ENCODE data around the gene SGCA. TPM values are rescaled to one million over a fixed set of nuclear protein-coding genes. Genes with fewer than 3 reads are reported as not detected.

SGCA gene
- total and polyA plus RNA-seq, 9 of the 15 experiments (the other 6 are each of a cell fraction or from before 2014, with no cell fraction given), result not detected

DNA sequence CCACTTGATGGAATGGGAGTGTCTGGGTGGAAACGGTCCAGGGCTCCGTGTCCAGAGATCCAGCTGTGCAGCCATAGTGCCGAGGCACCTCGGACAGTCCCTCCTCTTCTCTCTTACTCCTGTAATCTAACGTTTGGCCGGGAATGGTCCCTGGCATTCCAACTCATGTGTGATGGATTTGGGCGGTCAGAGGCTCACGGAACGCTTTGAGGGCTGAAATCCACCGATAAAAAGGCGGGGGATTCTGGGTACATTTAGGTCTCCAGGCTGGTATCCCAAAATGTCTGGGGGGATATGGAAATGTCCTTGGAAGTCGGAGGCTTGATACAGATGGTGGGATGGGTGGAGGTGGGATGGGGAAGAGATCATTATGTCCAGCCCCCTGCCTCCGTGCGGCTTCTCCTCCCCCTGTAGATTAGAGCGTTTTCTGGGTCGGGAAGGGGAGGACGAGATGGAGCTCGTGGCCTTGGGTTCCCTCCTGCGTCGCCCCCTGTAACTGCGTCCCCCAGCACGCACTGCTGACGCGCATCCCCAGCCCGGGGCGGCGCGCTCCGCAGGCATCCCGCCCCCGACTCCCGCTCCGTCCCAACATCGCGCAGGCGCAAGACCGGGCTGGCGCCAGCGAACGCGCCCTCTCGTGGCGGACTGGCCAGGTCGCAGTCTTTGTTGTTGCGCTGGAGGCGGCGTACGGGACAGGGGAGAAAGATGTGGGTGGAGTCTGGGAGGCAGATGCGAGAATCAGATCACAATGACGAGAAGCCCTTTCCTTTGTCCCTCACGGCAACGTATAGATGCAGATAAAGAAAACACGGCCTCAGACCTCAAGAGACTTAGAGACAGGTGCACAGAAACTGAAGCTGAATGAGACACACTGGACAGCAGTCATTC is 4.5 kb upstream of the SGCA start (continued):
- TF ChIP-seq, protein P1, sequence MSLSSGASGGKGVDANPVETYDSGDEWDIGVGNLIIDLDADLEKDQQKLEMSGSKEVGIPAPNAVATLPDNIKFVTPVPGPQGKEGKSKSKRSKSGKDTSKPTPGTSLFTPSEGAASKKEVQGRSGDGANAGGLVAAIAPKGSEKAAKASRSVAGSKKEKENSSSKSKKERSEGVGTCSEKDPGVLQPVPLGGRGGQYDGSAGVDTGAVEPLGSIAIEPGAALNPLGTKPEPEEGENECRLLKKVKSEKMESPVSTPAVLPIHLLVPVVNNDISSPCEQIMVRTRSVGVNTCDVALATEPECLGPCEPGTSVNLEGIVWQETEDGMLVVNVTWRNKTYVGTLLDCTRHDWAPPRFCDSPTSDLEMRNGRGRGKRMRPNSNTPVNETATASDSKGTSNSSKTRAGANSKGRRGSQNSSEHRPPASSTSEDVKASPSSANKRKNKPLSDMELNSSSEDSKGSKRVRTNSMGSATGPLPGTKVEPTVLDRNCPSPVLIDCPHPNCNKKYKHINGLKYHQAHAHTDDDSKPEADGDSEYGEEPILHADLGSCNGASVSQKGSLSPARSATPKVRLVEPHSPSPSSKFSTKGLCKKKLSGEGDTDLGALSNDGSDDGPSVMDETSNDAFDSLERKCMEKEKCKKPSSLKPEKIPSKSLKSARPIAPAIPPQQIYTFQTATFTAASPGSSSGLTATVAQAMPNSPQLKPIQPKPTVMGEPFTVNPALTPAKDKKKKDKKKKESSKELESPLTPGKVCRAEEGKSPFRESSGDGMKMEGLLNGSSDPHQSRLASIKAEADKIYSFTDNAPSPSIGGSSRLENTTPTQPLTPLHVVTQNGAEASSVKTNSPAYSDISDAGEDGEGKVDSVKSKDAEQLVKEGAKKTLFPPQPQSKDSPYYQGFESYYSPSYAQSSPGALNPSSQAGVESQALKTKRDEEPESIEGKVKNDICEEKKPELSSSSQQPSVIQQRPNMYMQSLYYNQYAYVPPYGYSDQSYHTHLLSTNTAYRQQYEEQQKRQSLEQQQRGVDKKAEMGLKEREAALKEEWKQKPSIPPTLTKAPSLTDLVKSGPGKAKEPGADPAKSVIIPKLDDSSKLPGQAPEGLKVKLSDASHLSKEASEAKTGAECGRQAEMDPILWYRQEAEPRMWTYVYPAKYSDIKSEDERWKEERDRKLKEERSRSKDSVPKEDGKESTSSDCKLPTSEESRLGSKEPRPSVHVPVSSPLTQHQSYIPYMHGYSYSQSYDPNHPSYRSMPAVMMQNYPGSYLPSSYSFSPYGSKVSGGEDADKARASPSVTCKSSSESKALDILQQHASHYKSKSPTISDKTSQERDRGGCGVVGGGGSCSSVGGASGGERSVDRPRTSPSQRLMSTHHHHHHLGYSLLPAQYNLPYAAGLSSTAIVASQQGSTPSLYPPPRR (CRISPR knock-in tag; IDR thresholded peaks at IDR 0.05; ENCODE audit: borderline replicate concordance), result no peak
- TF ChIP-seq SMAD3 (CRISPR knock-in tag; conservative IDR thresholded peaks at IDR 0.05), result no peak

DNA sequence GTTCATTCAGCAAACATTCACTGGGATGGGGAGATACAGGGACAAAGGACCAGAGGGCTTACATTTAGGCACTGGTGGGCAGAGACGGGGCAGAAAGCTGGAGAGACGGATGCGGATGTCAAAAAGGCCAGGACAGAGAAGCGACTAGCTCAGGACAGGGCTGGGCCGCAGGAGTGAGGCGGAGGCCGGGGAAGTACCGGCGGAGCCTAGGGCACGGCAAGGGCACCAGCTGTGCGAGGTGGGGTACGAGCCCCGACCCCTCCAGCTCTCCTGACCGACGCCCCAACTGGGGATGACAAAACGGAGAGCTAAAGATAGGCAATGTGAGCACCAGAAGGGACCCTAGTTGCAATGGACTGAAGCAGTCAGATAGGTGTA is 3.9 kb upstream of the SGCA start:
- Histone ChIP-seq H3K4me3 (no peak overlapping the region), H3K79me2 (ENCODE audit: control insufficient read depth, insufficient read depth, low read length) (no peaks in the 10 kb centered on the region), H3K4me2 (ENCODE audit: insufficient read depth, low read length) (peak overlapping the region; percentile 95), H3K27me3 (ENCODE audit: control insufficient read depth in 2 of 2, insufficient read depth in 2 of 2, low read length in 2 of 2) (no peaks in the 10 kb centered on the region), H3K27ac (ENCODE audit: extremely low read depth, low read depth, low read length) (no peak overlapping the region), H3K4me1 (replicated peaks in 1 of 2; ENCODE audit: control insufficient read depth in 2 of 2, insufficient read depth in 2 of 2, low read length in 2 of 2) (peaks cover 10 to 20% of the 10 kb centered on the region in 2 experiments; a peak in 3 of 5 replicates), H4K20me1 (replicated peaks; ENCODE audit: control insufficient read depth, insufficient read depth, low read length) (no peaks in the 10 kb centered on the region; the same call in 1 of the 2 replicates), H3K9ac (ENCODE audit: insufficient read depth in 1 of 2, low read depth in 2 of 2, low read length in 2 of 2) (peak overlapping the region in 1 of 2 experiments; percentile 43; a peak in 1 of 4 replicates), H3K9me3 (replicated peaks; ENCODE audit: control insufficient read depth, insufficient read depth, low read depth, low read length) (no peaks in the 10 kb centered on the region), H3K9me1 (ENCODE audit: control insufficient read depth, insufficient read depth, low read length) (no peaks in the 10 kb centered on the region), H3K36me3 (ENCODE audit: control insufficient read depth, insufficient read depth, low read length) (no peaks in the 10 kb centered on the region), H2AFZ (ENCODE audit: low read depth, low read length) (peak overlapping the region; percentile 96)
- ATAC-seq (no peak), DNase-seq (ENCODE audit: extremely low read depth in 1 of 4, low spot score in 3 of 4) (no peak), FAIRE-seq (no peak)
- in situ Hi-C loops (cut with MboI), result no loop called here
- ChIA-PET CTCF (ENCODE audit: low intra/inter-chr PET ratio) (interaction anchor here (0.6 to 2.1 kb wide), 4 partner anchors 19 to 68 kb away, joined by 3 to 6 read pairs (median 3); no protein-coding TSS in a partner anchor), POLR2A (no interaction called here)
- TF ChIP-seq, protein P2, sequence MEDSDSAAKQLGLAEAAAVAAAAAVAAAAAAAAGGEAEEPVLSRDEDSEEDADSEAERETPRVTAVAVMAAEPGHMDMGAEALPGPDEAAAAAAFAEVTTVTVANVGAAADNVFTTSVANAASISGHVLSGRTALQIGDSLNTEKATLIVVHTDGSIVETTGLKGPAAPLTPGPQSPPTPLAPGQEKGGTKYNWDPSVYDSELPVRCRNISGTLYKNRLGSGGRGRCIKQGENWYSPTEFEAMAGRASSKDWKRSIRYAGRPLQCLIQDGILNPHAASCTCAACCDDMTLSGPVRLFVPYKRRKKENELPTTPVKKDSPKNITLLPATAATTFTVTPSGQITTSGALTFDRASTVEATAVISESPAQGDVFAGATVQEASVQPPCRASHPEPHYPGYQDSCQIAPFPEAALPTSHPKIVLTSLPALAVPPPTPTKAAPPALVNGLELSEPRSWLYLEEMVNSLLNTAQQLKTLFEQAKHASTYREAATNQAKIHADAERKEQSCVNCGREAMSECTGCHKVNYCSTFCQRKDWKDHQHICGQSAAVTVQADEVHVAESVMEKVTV (CRISPR knock-in tag; IDR thresholded peaks at IDR 0.05), result no peak
- TF ChIP-seq NFXL1 (CRISPR knock-in tag; IDR thresholded peaks at IDR 0.05) (no peak), MCM5 (IDR thresholded peaks at IDR 0.05; ENCODE audit: low read depth) (no peak), CBFB (CRISPR knock-in tag; IDR thresholded peaks at IDR 0.05) (0 out of 2 replicates have a peak, but pooled peaks have one; percentile 13), CEBPG (CRISPR knock-in tag; IDR thresholded peaks at IDR 0.05) (0 out of 2 replicates have a peak, but pooled peaks have one; percentile 7), CEBPG (tag; conservative IDR thresholded peaks at IDR 0.05 in 1 of 2, IDR thresholded peaks at IDR 0.05 in 1 of 2) (no peak), FOXM1 (IDR thresholded peaks at IDR 0.05; ENCODE audit: low read depth) (no peak), FOXM1 (CRISPR knock-in tag; IDR thresholded peaks at IDR 0.05; ENCODE audit: low read depth) (0 out of 2 replicates have a peak, but pooled peaks have one; percentile 2), KDM5B (IDR thresholded peaks at IDR 0.05; ENCODE audit: insufficient replicate concordance, low read depth, low read length) (no peak)
- 37% methylated on average over 16 of the region's 16 CpGs for WGBS (ENCODE audit: insufficient coverage, low coverage, missing lambda C conversion rate)
- intact Hi-C loops (cut with micrococcal nuclease), result loop anchor here (1.0 to 2.0 kb wide), 4 partner anchors 10 to 68 kb away; no protein-coding TSS in a partner anchor
- BruUV-seq (replicated peaks), result no TSS peak
